Endothelial cell (in vitro differentiated cells): ENCODE measurements around the gene COL26A1. TPM values are rescaled to one million over a fixed set of nuclear protein-coding genes. Genes with fewer than 3 reads are reported as not detected.

Experiments used
- DNase-seq: peaks from one replicate; pipeline ENCODE4 v3.0.0; 2021; ENCODE audit warnings: low spot score
- H3K27ac Mint-ChIP-seq: one replicate; pipeline ENCODE4 v1.8.0; 2021; ENCODE audit warnings: mixed read lengths, inconsistent platforms; ENCODE audit not compliant: unreplicated experiment
- H3K27me3 Mint-ChIP-seq: one replicate; pipeline ENCODE4 v1.8.0; 2021; ENCODE audit warnings: mild to moderate bottlenecking, moderate library complexity, mixed read lengths, inconsistent platforms; ENCODE audit not compliant: unreplicated experiment
- H3K36me3 Mint-ChIP-seq: one replicate; pipeline ENCODE4 v1.8.0; 2021; ENCODE audit warnings: mild to moderate bottlenecking, low read depth, mixed read lengths, inconsistent platforms; ENCODE audit not compliant: unreplicated experiment
- H3K4me1 Mint-ChIP-seq: one replicate; pipeline ENCODE4 v1.8.0; 2021; ENCODE audit warnings: mild to moderate bottlenecking, mixed read lengths, inconsistent platforms; ENCODE audit not compliant: unreplicated experiment
- H3K4me3 Mint-ChIP-seq: one replicate; pipeline ENCODE4 v1.8.0; 2021; ENCODE audit warnings: mild to moderate bottlenecking, mixed read lengths, inconsistent platforms; ENCODE audit not compliant: unreplicated experiment
- H3K9me3 Mint-ChIP-seq: one replicate; pipeline ENCODE4 v1.8.0; 2021; ENCODE audit warnings: mixed read lengths, inconsistent platforms; ENCODE audit not compliant: unreplicated experiment
- total RNA-seq: library from RNA; stranded (reverse); fragmentation: NEBNext Ultra II Directional; extraction: Animal tissue kit (Norgen Biotek cat#: 25700); gene quantifications from one replicate; pipeline ENCODE4 v1.2.1, GENCODE V29; 2021; ENCODE audit not compliant: unreplicated experiment
- TF ChIP-seq, protein P1 (sequence below): fragments of 200-600 bp; sonication (generic); IDR thresholded peaks from one replicate; pipeline ENCODE4 v1.5.0; 2021; ENCODE audit warnings: antibody characterized with exemption; ENCODE audit not compliant: unreplicated experiment

The COL26A1 gene
- total RNA-seq, 1 donor from 2014 or later, result 6.1 TPM

DNA sequence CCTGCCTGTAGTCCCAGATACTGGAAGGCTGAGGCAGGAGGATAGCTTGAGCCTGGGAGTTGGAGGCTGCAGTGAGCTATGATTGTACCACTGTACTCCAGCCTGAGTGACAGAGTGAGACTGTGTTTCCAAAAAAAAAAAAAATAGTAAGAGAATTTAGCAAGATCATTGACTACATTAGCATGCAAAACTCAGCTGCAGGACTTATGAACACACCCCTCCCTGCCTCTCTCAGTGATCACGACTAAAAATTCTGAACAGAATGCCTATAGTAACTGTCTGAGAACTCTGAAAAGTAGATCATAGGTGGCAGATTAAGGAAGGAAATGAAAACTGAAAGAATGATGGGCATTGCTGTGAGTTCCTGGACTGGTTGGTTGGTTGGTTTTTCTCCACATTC lies 215.9 kb downstream of the COL26A1 start:
- H3K4me3 Mint-ChIP-seq, result no peak overlapping the region
- no peaks in the 10 kb centered on the region for H3K9me3 Mint-ChIP-seq
- no peak overlapping the region for H3K27ac Mint-ChIP-seq

DNA sequence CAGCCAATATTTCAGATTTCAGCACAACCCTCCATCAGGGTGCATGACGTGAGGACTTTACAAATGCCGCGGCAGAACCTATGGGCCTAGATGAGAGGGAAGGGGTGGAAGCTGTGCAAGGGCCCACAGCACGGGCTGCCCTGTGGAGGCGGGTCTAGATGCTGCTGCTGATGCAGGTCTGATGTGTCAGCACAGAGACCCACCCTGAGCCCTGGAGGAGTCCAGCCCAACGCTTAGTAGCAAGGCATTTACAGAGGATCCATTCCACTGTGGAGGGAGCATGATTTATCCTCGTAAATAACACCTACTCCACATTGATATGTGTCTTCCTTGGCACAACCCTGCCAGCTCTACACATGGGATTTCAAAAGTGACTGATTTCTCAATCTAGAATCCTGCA lies 217.9 kb downstream of the COL26A1 start:
- peaks cover 4% of the 10 kb centered on the region for H3K4me1 Mint-ChIP-seq
- H3K9me3 Mint-ChIP-seq, result no peaks in the 10 kb centered on the region
- H3K36me3 Mint-ChIP-seq, result peaks cover 5% of the 10 kb centered on the region
- no peak overlapping the region for H3K4me3 Mint-ChIP-seq
- TF ChIP-seq, protein P1, sequence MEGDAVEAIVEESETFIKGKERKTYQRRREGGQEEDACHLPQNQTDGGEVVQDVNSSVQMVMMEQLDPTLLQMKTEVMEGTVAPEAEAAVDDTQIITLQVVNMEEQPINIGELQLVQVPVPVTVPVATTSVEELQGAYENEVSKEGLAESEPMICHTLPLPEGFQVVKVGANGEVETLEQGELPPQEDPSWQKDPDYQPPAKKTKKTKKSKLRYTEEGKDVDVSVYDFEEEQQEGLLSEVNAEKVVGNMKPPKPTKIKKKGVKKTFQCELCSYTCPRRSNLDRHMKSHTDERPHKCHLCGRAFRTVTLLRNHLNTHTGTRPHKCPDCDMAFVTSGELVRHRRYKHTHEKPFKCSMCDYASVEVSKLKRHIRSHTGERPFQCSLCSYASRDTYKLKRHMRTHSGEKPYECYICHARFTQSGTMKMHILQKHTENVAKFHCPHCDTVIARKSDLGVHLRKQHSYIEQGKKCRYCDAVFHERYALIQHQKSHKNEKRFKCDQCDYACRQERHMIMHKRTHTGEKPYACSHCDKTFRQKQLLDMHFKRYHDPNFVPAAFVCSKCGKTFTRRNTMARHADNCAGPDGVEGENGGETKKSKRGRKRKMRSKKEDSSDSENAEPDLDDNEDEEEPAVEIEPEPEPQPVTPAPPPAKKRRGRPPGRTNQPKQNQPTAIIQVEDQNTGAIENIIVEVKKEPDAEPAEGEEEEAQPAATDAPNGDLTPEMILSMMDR, result no peak
- no peak for DNase-seq
- H3K27ac Mint-ChIP-seq, result no peak overlapping the region
- peaks cover 1% of the 10 kb centered on the region for H3K27me3 Mint-ChIP-seq

More for the DNA sequence above, 215.9 kb downstream of the COL26A1 start:
- Mint-ChIP-seq H3K4me1 (peaks cover 4% of the 10 kb centered on the region), H3K27me3 (peaks cover 1% of the 10 kb centered on the region), H3K36me3 (peaks cover 5% of the 10 kb centered on the region)
- TF ChIP-seq, protein P1, result no peak
- DNase-seq, result no peak

DNA sequence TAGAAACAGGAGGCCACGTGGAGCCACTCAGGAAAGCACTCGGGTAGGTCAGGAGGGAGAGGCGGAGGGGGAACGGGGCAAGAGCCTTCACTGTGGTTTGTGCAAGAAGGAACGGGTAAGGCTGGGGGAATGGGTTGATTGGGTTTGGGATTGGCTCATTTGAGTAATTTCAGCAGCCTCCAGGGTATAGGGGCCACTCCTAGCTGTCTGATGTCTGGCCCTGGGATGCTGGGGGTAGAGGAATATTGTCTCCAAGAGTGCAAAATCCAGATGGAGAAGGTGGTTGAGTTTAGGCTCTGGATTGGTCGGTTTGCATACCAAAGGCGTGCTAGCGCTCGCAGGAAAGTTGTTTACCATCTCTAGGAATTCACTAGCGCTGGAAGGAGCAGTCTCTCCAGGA lies 219.2 kb downstream of the COL26A1 start:
- peaks cover 5% of the 10 kb centered on the region for H3K36me3 Mint-ChIP-seq
- H3K27me3 Mint-ChIP-seq, result peaks cover 1% of the 10 kb centered on the region
- H3K4me1 Mint-ChIP-seq, result peaks cover 6% of the 10 kb centered on the region
- H3K9me3 Mint-ChIP-seq, result no peaks in the 10 kb centered on the region
- no peak overlapping the region for H3K4me3 Mint-ChIP-seq
- TF ChIP-seq, protein P1, result no peak
- H3K27ac Mint-ChIP-seq, result no peak overlapping the region
- DNase-seq, result no peak

DNA sequence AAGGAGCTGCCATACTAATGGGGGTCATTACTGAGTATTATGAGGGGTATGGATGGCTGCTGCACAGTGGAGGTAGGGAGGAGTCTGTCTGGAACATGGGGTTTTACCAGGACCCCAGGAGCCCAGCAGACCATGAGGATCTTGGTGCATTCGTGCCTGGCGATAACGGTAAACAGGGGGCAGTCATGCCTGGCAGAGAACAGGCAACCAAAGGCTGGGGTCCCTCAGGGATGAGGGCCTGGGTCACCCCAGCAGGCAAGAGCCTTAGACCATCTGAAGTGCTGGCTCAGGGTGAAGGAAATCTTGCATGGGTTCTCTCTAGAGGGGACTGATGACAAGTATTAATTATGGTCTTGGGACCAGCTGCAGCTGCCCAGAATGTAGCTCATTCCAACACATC lies 220.3 kb downstream of the COL26A1 start:
- no peak for DNase-seq
- peaks cover 11% of the 10 kb centered on the region for H3K4me1 Mint-ChIP-seq
- no peak overlapping the region for H3K27ac Mint-ChIP-seq
- no peak overlapping the region for H3K4me3 Mint-ChIP-seq
- peaks cover 1% of the 10 kb centered on the region for H3K27me3 Mint-ChIP-seq
- TF ChIP-seq, protein P1, result no peak
- H3K36me3 Mint-ChIP-seq, result peaks cover 5% of the 10 kb centered on the region
- H3K9me3 Mint-ChIP-seq, result no peaks in the 10 kb centered on the region

DNA sequence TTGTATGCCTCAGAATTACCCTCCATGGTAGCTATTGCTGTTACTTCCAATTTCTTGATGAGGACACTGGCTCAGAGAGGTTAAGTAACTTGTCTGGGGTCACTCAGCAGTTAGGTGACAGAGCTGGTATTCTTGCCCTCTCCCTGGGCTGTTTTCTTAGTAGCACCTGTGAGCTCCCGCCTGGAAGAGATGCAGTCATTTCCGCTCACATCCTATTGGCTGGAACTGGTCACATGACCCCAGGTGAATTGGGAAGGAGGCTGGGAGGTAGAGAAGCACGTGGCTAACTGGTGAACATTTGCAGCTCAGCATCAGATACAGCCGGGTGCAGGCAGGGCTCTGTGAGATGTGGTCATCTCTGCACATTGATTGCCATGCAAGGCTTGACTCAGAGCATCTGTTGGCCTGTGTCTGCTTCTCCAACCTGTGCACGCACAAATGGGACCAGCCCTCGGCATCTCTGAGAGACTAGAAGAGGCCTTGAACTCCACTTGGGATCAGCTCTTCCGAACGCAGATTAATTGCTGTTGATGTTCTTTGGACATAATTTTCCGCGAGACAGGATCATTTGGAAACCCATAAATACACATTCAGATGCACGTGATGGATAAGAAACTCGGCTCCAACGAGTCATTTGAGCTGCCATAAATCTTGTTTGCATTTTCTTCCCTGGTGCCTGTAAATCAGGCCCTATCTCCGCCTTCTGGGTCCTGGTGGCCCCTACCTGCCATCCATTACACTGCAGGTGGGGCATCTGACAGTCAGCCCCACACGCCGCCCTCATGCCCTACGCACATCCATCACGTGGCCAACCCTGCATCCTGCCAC lies 223.6 kb downstream of the COL26A1 start:
- Mint-ChIP-seq H3K27me3 (peaks cover 2% of the 10 kb centered on the region), H3K9me3 (no peaks in the 10 kb centered on the region), H3K27ac (no peak overlapping the region), H3K4me3 (no peak overlapping the region), H3K36me3 (peaks cover 5% of the 10 kb centered on the region), H3K4me1 (peaks cover 8% of the 10 kb centered on the region)
- DNase-seq, result no peak
- TF ChIP-seq, protein P1, result no peak
